SH-SY5Y (cell line): ENCODE results near the gene CACUL1.

ENCODE experiments used
- GATA2 ChIP-seq: IDR thresholded peaks from 2 replicates; pipeline ENCODE4 v1.6.1; 2011; ENCODE audit warnings: mild to moderate bottlenecking, low read depth, low read length
- GATA3 ChIP-seq: IDR thresholded peaks from 2 replicates; pipeline ENCODE4 v1.6.1; 2011; ENCODE audit warnings: low read depth, mild to moderate bottlenecking, low read length, moderate library complexity

- TF ChIP-seq GATA2 = no peak
- no peak for TF ChIP-seq GATA3
Measured at GRCh38 chr10:118672153-118672552, 82.6 kb downstream of the CACUL1 start.
